ENCODE measurements around the gene TLX3. TPM values are rescaled to one million over a fixed set of nuclear protein-coding genes. Genes with fewer than 3 reads are reported as not detected.
"Not testable (repeated sequence)": the region's sequence is repeated elsewhere in the genome, so short reads cannot be mapped to it uniquely, and the experiment has no call there.

TLX3 gene
- polyA plus RNA-seq, 1 donor (not counting 4 experiments of a cell fraction or from before 2014, with no cell fraction given), result not detected

DNA sequence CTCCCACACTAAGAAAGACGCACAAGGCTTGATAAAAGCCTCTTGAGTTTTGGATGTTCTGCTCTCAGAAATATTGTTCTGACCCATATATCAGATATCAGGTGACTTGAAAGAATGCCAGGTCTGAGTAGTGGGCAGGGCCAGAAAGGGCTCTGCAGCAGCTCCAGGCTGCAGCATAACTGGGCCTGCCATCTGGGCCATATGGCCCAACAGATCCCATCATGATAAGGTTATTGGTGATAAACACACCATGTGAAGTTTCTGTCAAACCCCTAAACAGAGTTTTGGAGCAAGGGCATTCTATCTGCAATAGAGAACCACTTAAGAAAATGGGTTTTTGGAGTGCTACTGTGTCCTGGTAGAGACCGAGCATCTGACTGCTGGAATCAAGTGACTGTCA, 48.8 kb downstream of the TLX3 start:
- dilution Hi-C loops (cut with MboI; ENCODE audit: extremely low pct_ligation_motif_present, low sequenced_read_pairs), result no loop called here
- H4K20me1 ChIP-seq (ENCODE audit: control insufficient read depth, extremely low read depth, insufficient read depth, low read length), result no peaks in the 10 kb centered on the region
- no peaks in the 10 kb centered on the region for H3K4me1 ChIP-seq (ENCODE audit: control insufficient read depth, extremely low read depth, insufficient read depth, low read length)
- no peak overlapping the region for H2AFZ ChIP-seq (ENCODE audit: control insufficient read depth, low read length)
- no peak for DNase-seq (ENCODE audit: low read depth, low spot score)
- no peaks in the 10 kb centered on the region for H3K79me2 ChIP-seq (ENCODE audit: control insufficient read depth, insufficient read depth, low read length)
- H3K27me3 ChIP-seq (ENCODE audit: control insufficient read depth, extremely low read depth, insufficient read depth, low read length), result no peaks in the 10 kb centered on the region
- TF ChIP-seq, protein P1, sequence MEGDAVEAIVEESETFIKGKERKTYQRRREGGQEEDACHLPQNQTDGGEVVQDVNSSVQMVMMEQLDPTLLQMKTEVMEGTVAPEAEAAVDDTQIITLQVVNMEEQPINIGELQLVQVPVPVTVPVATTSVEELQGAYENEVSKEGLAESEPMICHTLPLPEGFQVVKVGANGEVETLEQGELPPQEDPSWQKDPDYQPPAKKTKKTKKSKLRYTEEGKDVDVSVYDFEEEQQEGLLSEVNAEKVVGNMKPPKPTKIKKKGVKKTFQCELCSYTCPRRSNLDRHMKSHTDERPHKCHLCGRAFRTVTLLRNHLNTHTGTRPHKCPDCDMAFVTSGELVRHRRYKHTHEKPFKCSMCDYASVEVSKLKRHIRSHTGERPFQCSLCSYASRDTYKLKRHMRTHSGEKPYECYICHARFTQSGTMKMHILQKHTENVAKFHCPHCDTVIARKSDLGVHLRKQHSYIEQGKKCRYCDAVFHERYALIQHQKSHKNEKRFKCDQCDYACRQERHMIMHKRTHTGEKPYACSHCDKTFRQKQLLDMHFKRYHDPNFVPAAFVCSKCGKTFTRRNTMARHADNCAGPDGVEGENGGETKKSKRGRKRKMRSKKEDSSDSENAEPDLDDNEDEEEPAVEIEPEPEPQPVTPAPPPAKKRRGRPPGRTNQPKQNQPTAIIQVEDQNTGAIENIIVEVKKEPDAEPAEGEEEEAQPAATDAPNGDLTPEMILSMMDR (optimal IDR thresholded peaks at IDR 0.05 in 1 of 3, IDR thresholded peaks at IDR 0.05 in 1 of 3, conservative IDR thresholded peaks at IDR 0.05 in 1 of 3; ENCODE audit: extremely low read depth in 1 of 3, insufficient read depth in 2 of 3, low read length in 3 of 3), result no peak
- TF ChIP-seq EZH2 (IDR thresholded peaks at IDR 0.05; ENCODE audit: low read length), result no peak
- no peak overlapping the region for H3K27ac ChIP-seq (ENCODE audit: control insufficient read depth, insufficient read depth, low read length)
- H3K36me3 ChIP-seq (ENCODE audit: control insufficient read depth in 2 of 2, extremely low read depth in 1 of 2, insufficient read depth in 2 of 2, low read length in 2 of 2), result no peaks in the 10 kb centered on the region
- FAIRE-seq, result no peak
- no peaks in the 10 kb centered on the region for H3K9me3 ChIP-seq (ENCODE audit: control insufficient read depth, low read depth, low read length)
- H3K9me1 ChIP-seq (ENCODE audit: control insufficient read depth, extremely low read depth, insufficient read depth, low read length), result no peaks in the 10 kb centered on the region
- no peak overlapping the region for H3K9ac ChIP-seq (ENCODE audit: control insufficient read depth, extremely low read depth, insufficient read depth, low read length)
- no peak overlapping the region for H3K4me3 ChIP-seq (ENCODE audit: control insufficient read depth in 2 of 3, extremely low read depth in 1 of 3, insufficient read depth in 2 of 3, low read depth in 1 of 3, low read length in 3 of 3)
- H3K4me2 ChIP-seq (ENCODE audit: control insufficient read depth, extremely low read depth, insufficient read depth, low read depth, low read length), result no peak overlapping the region

DNA sequence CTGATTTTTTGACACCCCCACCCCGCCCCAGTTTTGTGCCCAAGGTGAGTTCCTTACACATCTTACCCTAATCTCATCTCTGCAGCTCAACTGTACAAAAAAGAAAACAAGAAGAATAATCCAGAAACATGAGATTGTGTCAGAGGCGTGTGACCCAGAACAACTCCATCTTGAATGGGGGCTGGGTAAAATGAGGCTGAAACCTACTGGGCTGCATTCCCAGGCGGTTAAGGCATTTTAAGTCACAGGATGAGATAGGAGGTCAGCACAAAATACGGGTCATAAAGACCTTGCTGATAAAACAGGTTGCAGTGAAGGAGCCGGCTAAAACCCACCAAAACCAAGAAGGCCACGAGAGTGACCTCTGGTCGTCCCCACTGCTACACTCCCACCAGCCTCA, 52.1 kb downstream of the TLX3 start:
- H3K9me3 ChIP-seq (ENCODE audit: control insufficient read depth, low read depth, low read length); H3K9me1 ChIP-seq (ENCODE audit: control insufficient read depth, extremely low read depth, insufficient read depth, low read length); H3K9ac ChIP-seq (ENCODE audit: control insufficient read depth, extremely low read depth, insufficient read depth, low read length); H3K27ac ChIP-seq (ENCODE audit: control insufficient read depth, insufficient read depth, low read length); dilution Hi-C loops (cut with MboI; ENCODE audit: extremely low pct_ligation_motif_present, low sequenced_read_pairs); H4K20me1 ChIP-seq (ENCODE audit: control insufficient read depth, extremely low read depth, insufficient read depth, low read length); H3K4me3 ChIP-seq (ENCODE audit: control insufficient read depth in 2 of 3, extremely low read depth in 1 of 3, insufficient read depth in 2 of 3, low read depth in 1 of 3, low read length in 3 of 3); H2AFZ ChIP-seq (ENCODE audit: control insufficient read depth, low read length); H3K79me2 ChIP-seq (ENCODE audit: control insufficient read depth, insufficient read depth, low read length); H3K4me2 ChIP-seq (ENCODE audit: control insufficient read depth, extremely low read depth, insufficient read depth, low read depth, low read length); H3K36me3 ChIP-seq (ENCODE audit: control insufficient read depth in 2 of 2, extremely low read depth in 1 of 2, insufficient read depth in 2 of 2, low read length in 2 of 2); FAIRE-seq; H3K4me1 ChIP-seq (ENCODE audit: control insufficient read depth, extremely low read depth, insufficient read depth, low read length); H3K27me3 ChIP-seq (ENCODE audit: control insufficient read depth, extremely low read depth, insufficient read depth, low read length); DNase-seq (ENCODE audit: low read depth, low spot score): not testable (repeated sequence)

Small RNA genes within 50 kb of the gene (small RNA-seq; reads per million reads assigned to genes)
- gene AC091980.1 (ENCODE audit: insufficient read length in 3 of 3, low read depth in 3 of 3, low replicate concordance in 1 of 3) (0 reads per million in 3 experiments), gene RN7SL339P (ENCODE audit: insufficient read length in 3 of 3, low read depth in 3 of 3, low replicate concordance in 1 of 3) (0 reads per million in 3 experiments)

Other genes with a start within 250 kb of the TLX3 start
- gene NPM1, start 78.6 kb downstream of the TLX3 start, polyA plus RNA-seq, result 1,409 to 8,516 TPM (median 2,398 TPM) in 3 replicates
- gene FGF18, start 110.4 kb downstream of the TLX3 start, polyA plus RNA-seq, result 0.03 to 0.06 TPM (median 0.05 TPM) in 3 replicates

All from keratinocyte (primary cell).